ENCODE measurements around the gene SPON2.

GRCh38 chr4:1202526-1203011 is 30.2 kb upstream of the SPON2 start:
- TF ChIP-seq, protein P1, sequence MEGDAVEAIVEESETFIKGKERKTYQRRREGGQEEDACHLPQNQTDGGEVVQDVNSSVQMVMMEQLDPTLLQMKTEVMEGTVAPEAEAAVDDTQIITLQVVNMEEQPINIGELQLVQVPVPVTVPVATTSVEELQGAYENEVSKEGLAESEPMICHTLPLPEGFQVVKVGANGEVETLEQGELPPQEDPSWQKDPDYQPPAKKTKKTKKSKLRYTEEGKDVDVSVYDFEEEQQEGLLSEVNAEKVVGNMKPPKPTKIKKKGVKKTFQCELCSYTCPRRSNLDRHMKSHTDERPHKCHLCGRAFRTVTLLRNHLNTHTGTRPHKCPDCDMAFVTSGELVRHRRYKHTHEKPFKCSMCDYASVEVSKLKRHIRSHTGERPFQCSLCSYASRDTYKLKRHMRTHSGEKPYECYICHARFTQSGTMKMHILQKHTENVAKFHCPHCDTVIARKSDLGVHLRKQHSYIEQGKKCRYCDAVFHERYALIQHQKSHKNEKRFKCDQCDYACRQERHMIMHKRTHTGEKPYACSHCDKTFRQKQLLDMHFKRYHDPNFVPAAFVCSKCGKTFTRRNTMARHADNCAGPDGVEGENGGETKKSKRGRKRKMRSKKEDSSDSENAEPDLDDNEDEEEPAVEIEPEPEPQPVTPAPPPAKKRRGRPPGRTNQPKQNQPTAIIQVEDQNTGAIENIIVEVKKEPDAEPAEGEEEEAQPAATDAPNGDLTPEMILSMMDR (IDR thresholded peaks at IDR 0.05) = no peak
- no peak for TF ChIP-seq POLR2A (IDR thresholded peaks at IDR 0.05)

All from thyroid gland (tissue), 4 donors.